ENCODE results near the gene ECE1.
"Not testable (repeated sequence)": the region's sequence is repeated elsewhere in the genome, so short reads cannot be mapped to it uniquely, and the experiment has no call there.

The ECE1 gene

GRCh38 chr1:21176586-21177555 lies 113.4 kb downstream of the ECE1 start, which contains the start of gene EIF4G3:
EIF4G3 (minus strand) TSS chr1:21176897; CDS start chr1:21002742, 174,155 bp downstream.
- peak; percentile 98 for DNase-seq (ENCODE audit: low spot score)

- no peak for DNase-seq (ENCODE audit: low spot score)
These were observed 114.3 kb downstream of the ECE1 start for GRCh38 chr1:21175670-21176581.

- peak; percentile 61 for DNase-seq (ENCODE audit: low spot score)
These were observed 115.0 kb downstream of the ECE1 start for GRCh38 chr1:21175324-21175669.

GRCh38 chr1:21174654-21175323 lies 115.5 kb downstream of the ECE1 start:
- no peak for DNase-seq (ENCODE audit: low spot score)

GRCh38 chr1:21174230-21174629 lies 116.0 kb downstream of the ECE1 start:
- DNase-seq (ENCODE audit: low spot score), result no peak

GRCh38 chr1:21173096-21173495 lies 117.2 kb downstream of the ECE1 start:
- DNase-seq (ENCODE audit: low spot score), result not testable (repeated sequence)

- not testable (repeated sequence) for DNase-seq (ENCODE audit: low spot score)
These were observed 119.4 kb downstream of the ECE1 start for GRCh38 chr1:21170837-21171236.

- DNase-seq (ENCODE audit: low spot score), result no peak
These were observed 121.8 kb downstream of the ECE1 start for GRCh38 chr1:21168444-21168843.

Measured in putamen (tissue), 1 donor.